GM18502 (cell line): Measurements from ENCODE around the gene EDEM2.
"Not testable (repeated sequence)": the region's sequence is repeated elsewhere in the genome, so short reads cannot be mapped to it uniquely, and the experiment has no call there.

Experiments used
- ATAC-seq: cut with Tn5 transposase; IDR thresholded peaks from one replicate; pipeline ENCODE4 v1.9.1; 2021; ENCODE audit warnings: mild to moderate bottlenecking; ENCODE audit not compliant: unreplicated experiment, poor library complexity

EDEM2 gene

GRCh38 chr20:35091816-35092523 lies 55.2 kb downstream of the EDEM2 start:
- peak; percentile 26 for ATAC-seq

GRCh38 chr20:35088231-35089145 lies 58.6 kb downstream of the EDEM2 start:
- ATAC-seq, result no peak

- no peak for ATAC-seq
Measured at GRCh38 chr20:35087791-35088190, 59.3 kb downstream of the EDEM2 start.

- ATAC-seq, result no peak
Measured at GRCh38 chr20:35087355-35087754, 59.8 kb downstream of the EDEM2 start.

- no peak for ATAC-seq
Measured at GRCh38 chr20:35085477-35086225, 61.5 kb downstream of the EDEM2 start.

- no peak for ATAC-seq
Measured at GRCh38 chr20:35084998-35085397, 62.1 kb downstream of the EDEM2 start.

GRCh38 chr20:35080348-35080642 lies 66.8 kb downstream of the EDEM2 start:
- not testable (repeated sequence) for ATAC-seq

- no peak for ATAC-seq
Measured at GRCh38 chr20:35079472-35080347, 67.4 kb downstream of the EDEM2 start.

GRCh38 chr20:35077872-35078271 lies 69.3 kb downstream of the EDEM2 start:
- ATAC-seq, result no peak

- ATAC-seq, result no peak
Measured at GRCh38 chr20:35077341-35077740, 69.8 kb downstream of the EDEM2 start.

- not testable (repeated sequence) for ATAC-seq
Measured at GRCh38 chr20:35071436-35072153, 75.5 kb downstream of the EDEM2 start.

GRCh38 chr20:35066194-35066593 lies 80.9 kb downstream of the EDEM2 start:
- ATAC-seq, result no peak
